ENCODE data around the gene OR5M8. TPM values are rescaled to one million over a fixed set of nuclear protein-coding genes. Genes with fewer than 3 reads are reported as not detected.

The OR5M8 gene
- total RNA-seq, 1 donor from 2014 or later = not detected

DNA sequence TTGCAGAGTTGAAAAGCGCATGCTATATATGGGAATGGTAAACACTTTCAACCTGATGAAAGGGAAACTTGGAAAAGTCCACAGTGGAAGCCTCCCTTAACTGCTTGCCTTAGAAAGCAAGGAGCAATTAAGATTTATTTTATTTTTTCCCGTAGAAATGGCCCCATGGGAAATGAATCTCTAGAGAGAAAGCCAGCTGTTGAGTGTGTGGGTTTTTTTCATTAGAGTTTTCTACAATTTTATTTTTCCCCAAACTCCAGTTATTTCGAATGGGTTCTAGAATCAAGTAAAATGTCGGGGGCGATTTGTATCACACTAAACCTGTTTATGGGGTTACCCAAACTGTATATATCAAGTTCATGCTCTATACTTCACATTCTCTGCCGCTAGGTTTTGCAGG lies 17.9 kb downstream of the OR5M8 start, which contains the start of gene OR5M3:
Gene OR5M3, minus strand, starts transcription at position 101 of the 400 bp plus-strand sequence. CDS start 2,855 bp downstream, outside the sequence.
- TF ChIP-seq, protein P1, sequence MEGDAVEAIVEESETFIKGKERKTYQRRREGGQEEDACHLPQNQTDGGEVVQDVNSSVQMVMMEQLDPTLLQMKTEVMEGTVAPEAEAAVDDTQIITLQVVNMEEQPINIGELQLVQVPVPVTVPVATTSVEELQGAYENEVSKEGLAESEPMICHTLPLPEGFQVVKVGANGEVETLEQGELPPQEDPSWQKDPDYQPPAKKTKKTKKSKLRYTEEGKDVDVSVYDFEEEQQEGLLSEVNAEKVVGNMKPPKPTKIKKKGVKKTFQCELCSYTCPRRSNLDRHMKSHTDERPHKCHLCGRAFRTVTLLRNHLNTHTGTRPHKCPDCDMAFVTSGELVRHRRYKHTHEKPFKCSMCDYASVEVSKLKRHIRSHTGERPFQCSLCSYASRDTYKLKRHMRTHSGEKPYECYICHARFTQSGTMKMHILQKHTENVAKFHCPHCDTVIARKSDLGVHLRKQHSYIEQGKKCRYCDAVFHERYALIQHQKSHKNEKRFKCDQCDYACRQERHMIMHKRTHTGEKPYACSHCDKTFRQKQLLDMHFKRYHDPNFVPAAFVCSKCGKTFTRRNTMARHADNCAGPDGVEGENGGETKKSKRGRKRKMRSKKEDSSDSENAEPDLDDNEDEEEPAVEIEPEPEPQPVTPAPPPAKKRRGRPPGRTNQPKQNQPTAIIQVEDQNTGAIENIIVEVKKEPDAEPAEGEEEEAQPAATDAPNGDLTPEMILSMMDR (IDR thresholded peaks at IDR 0.05; ENCODE audit: unreplicated experiment) = no peak
- H3K27ac Mint-ChIP-seq (ENCODE audit: unreplicated experiment) = no peak within 1 kb of the TSS
- no peak within 1 kb of the TSS for H3K4me3 Mint-ChIP-seq (ENCODE audit: unreplicated experiment)
- H3K36me3 Mint-ChIP-seq (ENCODE audit: low read depth, unreplicated experiment) = no peaks in the 10 kb centered on the region
- H3K4me1 Mint-ChIP-seq (ENCODE audit: unreplicated experiment) = no peaks in the 10 kb centered on the region
- DNase-seq (ENCODE audit: low spot score) = no peak
- no peaks in the 10 kb centered on the region for H3K9me3 Mint-ChIP-seq (ENCODE audit: unreplicated experiment)
- H3K27me3 Mint-ChIP-seq (ENCODE audit: unreplicated experiment) = no peaks in the 10 kb centered on the region

DNA sequence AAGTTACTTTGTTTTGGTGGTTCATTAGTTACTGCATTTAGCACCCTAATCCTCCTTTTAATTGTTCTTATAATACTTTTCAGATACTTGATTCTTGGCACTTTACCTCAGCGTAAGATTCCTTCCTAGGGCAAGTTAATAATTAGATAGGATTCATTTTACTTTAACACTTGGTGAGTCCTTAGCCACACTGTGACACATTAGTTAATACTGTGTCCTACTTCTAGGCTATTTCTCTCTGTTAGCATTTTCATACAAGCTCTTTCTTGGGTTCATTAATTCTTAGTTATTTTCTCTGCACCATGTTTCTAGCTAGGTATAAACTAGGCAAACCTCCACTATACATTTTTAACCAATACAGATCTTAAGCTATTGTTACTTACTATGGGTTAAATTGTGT lies 34.1 kb downstream of the OR5M8 start:
- TF ChIP-seq, protein P1 (IDR thresholded peaks at IDR 0.05; ENCODE audit: unreplicated experiment) = no peak
- H3K4me1 Mint-ChIP-seq (ENCODE audit: unreplicated experiment) = no peaks in the 10 kb centered on the region
- DNase-seq (ENCODE audit: low spot score) = no peak
- no peaks in the 10 kb centered on the region for H3K9me3 Mint-ChIP-seq (ENCODE audit: unreplicated experiment)
- H3K36me3 Mint-ChIP-seq (ENCODE audit: low read depth, unreplicated experiment) = no peaks in the 10 kb centered on the region
- no peaks in the 10 kb centered on the region for H3K27me3 Mint-ChIP-seq (ENCODE audit: unreplicated experiment)
- no peak overlapping the region for H3K27ac Mint-ChIP-seq (ENCODE audit: unreplicated experiment)
- H3K4me3 Mint-ChIP-seq (ENCODE audit: unreplicated experiment) = no peak overlapping the region

DNA sequence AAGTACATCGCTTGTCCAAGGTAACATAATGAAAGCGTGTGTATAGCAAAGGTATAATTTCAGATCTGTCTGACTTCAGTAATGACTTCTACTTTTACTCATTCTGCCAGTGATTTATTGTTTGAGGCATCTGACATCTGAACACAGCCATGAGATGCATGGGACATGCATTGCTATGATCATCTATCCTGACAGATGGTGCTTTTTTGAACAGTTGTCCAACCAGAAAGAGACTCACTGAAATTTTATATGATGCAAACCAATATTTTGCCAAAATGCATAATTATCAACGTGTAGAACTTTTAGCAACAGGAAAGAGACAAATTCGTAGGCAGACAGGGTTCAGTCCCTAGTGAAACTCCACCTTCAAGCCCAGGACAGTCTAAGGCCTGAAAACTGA lies 37.6 kb downstream of the OR5M8 start:
- DNase-seq (ENCODE audit: low spot score) = no peak
- H3K27me3 Mint-ChIP-seq (ENCODE audit: unreplicated experiment) = no peaks in the 10 kb centered on the region
- TF ChIP-seq, protein P1 (IDR thresholded peaks at IDR 0.05; ENCODE audit: unreplicated experiment) = no peak
- H3K4me1 Mint-ChIP-seq (ENCODE audit: unreplicated experiment) = no peaks in the 10 kb centered on the region
- H3K27ac Mint-ChIP-seq (ENCODE audit: unreplicated experiment) = no peak overlapping the region
- no peak overlapping the region for H3K4me3 Mint-ChIP-seq (ENCODE audit: unreplicated experiment)
- H3K9me3 Mint-ChIP-seq (ENCODE audit: unreplicated experiment) = no peaks in the 10 kb centered on the region
- H3K36me3 Mint-ChIP-seq (ENCODE audit: low read depth, unreplicated experiment) = no peaks in the 10 kb centered on the region

Other genes starting within 250 kb of the OR5M8 start
- gene OR5T3, start 239.1 kb downstream of the OR5M8 start, total RNA-seq (ENCODE audit: unreplicated experiment) = not detected
- gene OR5T1, start 217.2 kb downstream of the OR5M8 start, total RNA-seq (ENCODE audit: unreplicated experiment) = not detected
- not detected for gene OR8H1, start 199.1 kb downstream of the OR5M8 start, total RNA-seq (ENCODE audit: unreplicated experiment)
- gene OR8K3, start 176.2 kb downstream of the OR5M8 start, total RNA-seq (ENCODE audit: unreplicated experiment) = not detected
- gene OR8K1, start 145.3 kb downstream of the OR5M8 start, total RNA-seq (ENCODE audit: unreplicated experiment) = not detected
- gene OR8J1, start 137.1 kb downstream of the OR5M8 start, total RNA-seq (ENCODE audit: unreplicated experiment) = not detected
- gene OR8U1, start 115.7 kb downstream of the OR5M8 start, total RNA-seq (ENCODE audit: unreplicated experiment) = not detected
- gene OR5AL1, start 78.7 kb downstream of the OR5M8 start, total RNA-seq (ENCODE audit: unreplicated experiment) = not detected
- gene OR5M3, start 18.0 kb downstream of the OR5M8 start, total RNA-seq (ENCODE audit: unreplicated experiment) = not detected
- not detected for gene OR5M11, start 51.9 kb upstream of the OR5M8 start, total RNA-seq (ENCODE audit: unreplicated experiment)
- not detected for gene OR5M10, start 86.4 kb upstream of the OR5M8 start, total RNA-seq (ENCODE audit: unreplicated experiment)
- not detected for gene OR5M1, start 123.5 kb upstream of the OR5M8 start, total RNA-seq (ENCODE audit: unreplicated experiment)
- gene OR5AP2, start 151.1 kb upstream of the OR5M8 start, total RNA-seq (ENCODE audit: unreplicated experiment) = not detected
- gene OR5AR1, start 172.3 kb upstream of the OR5M8 start, total RNA-seq (ENCODE audit: unreplicated experiment) = not detected
- not detected for gene OR9G1, start 207.7 kb upstream of the OR5M8 start, total RNA-seq (ENCODE audit: unreplicated experiment)

Data from endothelial cell (in vitro differentiated cells).